ENCODE results near the gene GGTLC2. TPM values are rescaled to one million over a fixed set of nuclear protein-coding genes. Genes with fewer than 3 reads are reported as not detected.
"Not testable (repeated sequence)": the region's sequence is repeated elsewhere in the genome, so short reads cannot be mapped to it uniquely, and the experiment has no call there.

The GGTLC2 gene
- total RNA-seq, 1 donor from 2014 or later: not detected

GRCh38 chr22:22651593-22651992 is 7.2 kb downstream of the GGTLC2 start:
- not testable (repeated sequence) for H3K36me3 ChIP-seq (ENCODE audit: control insufficient read depth in 3 of 3, insufficient read depth in 3 of 3, low read length in 3 of 3); H3K27ac ChIP-seq (ENCODE audit: low read depth, low read length); H3K9ac ChIP-seq (ENCODE audit: low read depth in 1 of 3, low read length in 3 of 3); H3K4me3 ChIP-seq (ENCODE audit: low read length in 3 of 3); H3K9me3 ChIP-seq (ENCODE audit: control insufficient read depth in 3 of 3, low read length in 3 of 3); H3K4me1 ChIP-seq (ENCODE audit: control insufficient read depth in 3 of 3, insufficient read depth in 3 of 3, low read length in 3 of 3)
- H3K27me3 ChIP-seq (ENCODE audit: control insufficient read depth in 3 of 3, insufficient read depth in 3 of 3, low read length in 3 of 3): peaks cover 0 to 10% (median 5%) of the 10 kb centered on the region in 3 donors

GRCh38 chr22:22652102-22652501 is 7.7 kb downstream of the GGTLC2 start:
- not testable (repeated sequence) for H3K4me1 ChIP-seq (ENCODE audit: control insufficient read depth in 3 of 3, insufficient read depth in 3 of 3, low read length in 3 of 3); H3K9ac ChIP-seq (ENCODE audit: low read depth in 1 of 3, low read length in 3 of 3); H3K36me3 ChIP-seq (ENCODE audit: control insufficient read depth in 3 of 3, insufficient read depth in 3 of 3, low read length in 3 of 3); H3K9me3 ChIP-seq (ENCODE audit: control insufficient read depth in 3 of 3, low read length in 3 of 3); H3K27ac ChIP-seq (ENCODE audit: low read depth, low read length); H3K4me3 ChIP-seq (ENCODE audit: low read length in 3 of 3)
- peaks cover 0 to 10% (median 5%) of the 10 kb centered on the region in 3 donors for H3K27me3 ChIP-seq (ENCODE audit: control insufficient read depth in 3 of 3, insufficient read depth in 3 of 3, low read length in 3 of 3)

DNA sequence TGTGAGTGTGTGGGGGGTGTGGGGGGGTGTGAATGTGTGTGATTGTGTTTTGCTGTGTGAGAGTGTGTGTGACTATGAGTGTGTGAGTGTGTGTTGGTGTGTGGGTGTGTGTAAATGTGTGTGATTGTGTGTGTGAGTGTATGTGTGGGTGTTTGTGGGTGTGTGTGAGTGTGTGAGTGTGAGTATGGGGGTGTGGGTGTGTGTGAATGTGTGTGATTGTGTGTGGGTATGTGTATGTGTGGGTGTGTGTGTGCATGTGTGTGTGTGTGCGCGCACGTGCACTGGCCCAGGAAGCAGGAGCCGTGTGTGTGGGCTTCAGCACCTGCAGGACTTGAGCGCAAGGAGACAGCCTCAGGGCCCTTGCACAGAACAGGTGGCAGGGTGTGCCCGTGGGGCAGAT is 8.2 kb downstream of the GGTLC2 start:
- peaks cover 0 to 10% (median 5%) of the 10 kb centered on the region in 3 donors for H3K27me3 ChIP-seq (ENCODE audit: control insufficient read depth in 3 of 3, insufficient read depth in 3 of 3, low read length in 3 of 3)
- H3K9me3 ChIP-seq (ENCODE audit: control insufficient read depth in 3 of 3, low read length in 3 of 3); H3K4me3 ChIP-seq (ENCODE audit: low read length in 3 of 3): not testable (repeated sequence)

DNA sequence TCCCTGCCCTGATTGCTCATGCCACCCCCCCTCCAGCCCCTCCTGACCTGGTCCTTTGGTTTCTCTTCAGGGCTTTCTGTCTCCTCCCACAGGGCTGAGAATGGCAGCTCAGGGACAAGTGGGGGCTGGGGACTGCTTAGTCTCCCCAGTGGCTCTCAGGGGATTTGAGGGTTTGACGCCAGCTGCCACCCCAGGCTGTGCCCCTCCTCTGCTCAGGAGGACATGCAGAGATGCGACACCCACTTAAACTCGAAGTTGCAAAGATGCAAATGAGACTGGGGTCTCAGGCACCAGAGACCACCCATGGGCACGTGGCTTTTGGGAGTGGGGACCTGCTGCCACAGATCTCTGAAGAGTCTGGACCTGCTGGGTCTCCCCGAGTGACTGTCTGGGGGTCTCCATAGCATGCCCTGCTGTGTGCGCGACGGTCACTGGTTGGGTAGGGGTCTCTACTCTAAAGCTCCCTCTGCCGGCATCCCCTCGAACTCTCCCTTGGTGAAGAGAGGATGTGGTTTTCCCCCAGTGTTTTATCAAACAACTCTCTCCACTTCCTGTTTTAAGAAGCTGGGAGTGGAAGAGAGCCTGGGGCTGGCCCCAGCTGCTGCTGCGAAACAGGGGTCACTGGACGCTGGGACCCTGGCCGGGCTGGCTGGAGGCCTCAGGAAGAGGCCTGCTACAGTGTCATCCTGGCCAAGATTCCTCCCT is 9.4 kb downstream of the GGTLC2 start:
- not testable (repeated sequence) for H3K36me3 ChIP-seq (ENCODE audit: control insufficient read depth in 3 of 3, insufficient read depth in 3 of 3, low read length in 3 of 3); H3K9ac ChIP-seq (ENCODE audit: low read depth in 1 of 3, low read length in 3 of 3); H3K27ac ChIP-seq (ENCODE audit: low read depth, low read length); H3K4me3 ChIP-seq (ENCODE audit: low read length in 3 of 3); H3K9me3 ChIP-seq (ENCODE audit: control insufficient read depth in 3 of 3, low read length in 3 of 3); H3K4me1 ChIP-seq (ENCODE audit: control insufficient read depth in 3 of 3, insufficient read depth in 3 of 3, low read length in 3 of 3)
- peaks cover 3 to 10% (median 5%) of the 10 kb centered on the region in 3 donors for H3K27me3 ChIP-seq (ENCODE audit: control insufficient read depth in 3 of 3, insufficient read depth in 3 of 3, low read length in 3 of 3)

More for the DNA sequence above, 8.2 kb downstream of the GGTLC2 start:
- H3K27ac ChIP-seq (ENCODE audit: low read depth, low read length); H3K4me1 ChIP-seq (ENCODE audit: control insufficient read depth in 3 of 3, insufficient read depth in 3 of 3, low read length in 3 of 3); H3K36me3 ChIP-seq (ENCODE audit: control insufficient read depth in 3 of 3, insufficient read depth in 3 of 3, low read length in 3 of 3); H3K9ac ChIP-seq (ENCODE audit: low read depth in 1 of 3, low read length in 3 of 3): not testable (repeated sequence)

- H3K27ac ChIP-seq (ENCODE audit: low read depth, low read length): no peak overlapping the region
- no peak overlapping the region for H3K4me3 ChIP-seq (ENCODE audit: low read length in 3 of 3)
- no peak overlapping the region for H3K9ac ChIP-seq (ENCODE audit: low read depth in 1 of 3, low read length in 3 of 3)
- H3K4me1 ChIP-seq (ENCODE audit: control insufficient read depth in 3 of 3, insufficient read depth in 3 of 3, low read length in 3 of 3): no peaks in the 10 kb centered on the region
- no peaks in the 10 kb centered on the region for H3K36me3 ChIP-seq (ENCODE audit: control insufficient read depth in 3 of 3, insufficient read depth in 3 of 3, low read length in 3 of 3)
- no peaks in the 10 kb centered on the region for H3K9me3 ChIP-seq (ENCODE audit: control insufficient read depth in 3 of 3, low read length in 3 of 3)
- peaks cover 3 to 10% (median 5%) of the 10 kb centered on the region in 3 donors for H3K27me3 ChIP-seq (ENCODE audit: control insufficient read depth in 3 of 3, insufficient read depth in 3 of 3, low read length in 3 of 3)
Observed at GRCh38 chr22:22655452-22656290, 11.3 kb downstream of the GGTLC2 start.

DNA sequence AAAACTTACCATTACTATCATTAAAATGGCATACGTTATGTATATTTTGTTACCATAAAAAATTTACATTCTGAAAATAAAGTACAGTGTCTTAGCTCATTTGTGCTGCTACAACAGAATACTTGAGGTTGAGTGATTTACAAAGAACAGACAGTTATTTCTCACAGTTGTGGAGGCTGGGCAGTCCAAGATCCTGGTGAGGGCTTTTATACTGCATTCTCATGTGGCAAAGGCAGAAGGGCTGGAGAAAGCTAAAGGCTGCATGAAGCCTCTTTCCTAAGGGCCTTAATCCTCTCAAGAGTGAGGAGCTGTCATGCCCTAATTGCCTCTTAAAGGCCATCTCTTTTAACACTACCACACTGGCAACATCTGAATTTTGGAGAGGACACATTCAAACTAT is 13.3 kb downstream of the GGTLC2 start:
- Histone ChIP-seq H3K36me3 (ENCODE audit: control insufficient read depth in 3 of 3, insufficient read depth in 3 of 3, low read length in 3 of 3) (no peaks in the 10 kb centered on the region), H3K4me1 (ENCODE audit: control insufficient read depth in 3 of 3, insufficient read depth in 3 of 3, low read length in 3 of 3) (no peaks in the 10 kb centered on the region), H3K9me3 (ENCODE audit: control insufficient read depth in 3 of 3, low read length in 3 of 3) (no peaks in the 10 kb centered on the region), H3K27me3 (ENCODE audit: control insufficient read depth in 3 of 3, insufficient read depth in 3 of 3, low read length in 3 of 3) (peaks cover 3 to 10% (median 5%) of the 10 kb centered on the region in 3 donors), H3K9ac (ENCODE audit: low read depth in 1 of 3, low read length in 3 of 3) (no peak overlapping the region), H3K27ac (ENCODE audit: low read depth, low read length) (no peak overlapping the region), H3K4me3 (ENCODE audit: low read length in 3 of 3) (no peak overlapping the region)

DNA sequence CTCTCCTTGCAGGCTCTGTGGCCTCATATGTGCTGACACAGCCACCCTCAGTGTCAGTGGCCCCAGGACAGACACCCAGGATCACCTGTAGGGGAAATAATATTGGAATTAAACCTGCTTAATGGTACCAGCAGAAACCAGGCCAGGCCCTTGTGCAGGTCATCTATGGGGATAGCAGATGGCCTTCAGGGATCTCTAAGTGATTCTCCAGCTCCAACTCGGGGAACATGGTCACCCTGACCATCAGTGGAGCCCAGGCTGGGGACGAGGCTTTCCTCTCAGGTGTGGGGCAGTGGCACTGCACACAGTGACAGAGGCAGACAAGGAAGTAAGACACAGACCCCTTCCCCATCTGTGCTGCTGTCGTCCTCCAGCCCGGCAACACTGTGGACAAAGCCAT is 16.9 kb downstream of the GGTLC2 start:
- H3K27ac ChIP-seq (ENCODE audit: low read depth, low read length): no peak overlapping the region
- H3K27me3 ChIP-seq (ENCODE audit: control insufficient read depth in 3 of 3, insufficient read depth in 3 of 3, low read length in 3 of 3): peaks cover 3 to 10% (median 7%) of the 10 kb centered on the region in 3 donors
- no peaks in the 10 kb centered on the region for H3K4me1 ChIP-seq (ENCODE audit: control insufficient read depth in 3 of 3, insufficient read depth in 3 of 3, low read length in 3 of 3)
- H3K9me3 ChIP-seq (ENCODE audit: control insufficient read depth in 3 of 3, low read length in 3 of 3): no peaks in the 10 kb centered on the region
- H3K4me3 ChIP-seq (ENCODE audit: low read length in 3 of 3): no peak overlapping the region
- H3K9ac ChIP-seq (ENCODE audit: low read depth in 1 of 3, low read length in 3 of 3): no peak overlapping the region
- no peaks in the 10 kb centered on the region for H3K36me3 ChIP-seq (ENCODE audit: control insufficient read depth in 3 of 3, insufficient read depth in 3 of 3, low read length in 3 of 3)

DNA sequence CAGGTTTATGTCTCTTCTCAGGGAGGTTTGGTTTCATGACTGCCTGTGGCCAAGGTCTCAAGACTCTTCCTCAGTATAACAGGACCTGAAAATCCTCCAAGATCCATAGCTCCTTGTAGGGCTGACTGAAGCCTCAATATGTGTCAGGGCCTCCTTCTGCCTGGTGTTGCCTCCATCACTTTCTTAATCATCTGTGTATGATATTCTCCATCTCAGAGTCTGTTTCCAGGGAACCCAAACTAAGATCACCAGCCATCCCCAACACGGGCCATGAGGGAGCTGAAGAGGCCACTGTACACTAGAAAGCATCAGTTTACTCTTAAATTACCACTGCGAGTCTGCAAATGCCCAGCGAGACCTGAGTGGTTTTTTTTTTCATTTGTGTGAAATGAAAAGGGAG is 17.7 kb downstream of the GGTLC2 start:
- Histone ChIP-seq H3K9ac (ENCODE audit: low read depth in 1 of 3, low read length in 3 of 3) (no peak overlapping the region), H3K9me3 (ENCODE audit: control insufficient read depth in 3 of 3, low read length in 3 of 3) (no peaks in the 10 kb centered on the region), H3K4me1 (ENCODE audit: control insufficient read depth in 3 of 3, insufficient read depth in 3 of 3, low read length in 3 of 3) (no peaks in the 10 kb centered on the region), H3K27me3 (ENCODE audit: control insufficient read depth in 3 of 3, insufficient read depth in 3 of 3, low read length in 3 of 3) (peaks cover 0 to 7% (median 7%) of the 10 kb centered on the region in 3 donors), H3K27ac (ENCODE audit: low read depth, low read length) (no peak overlapping the region), H3K36me3 (ENCODE audit: control insufficient read depth in 3 of 3, insufficient read depth in 3 of 3, low read length in 3 of 3) (no peaks in the 10 kb centered on the region), H3K4me3 (ENCODE audit: low read length in 3 of 3) (no peak overlapping the region)

DNA sequence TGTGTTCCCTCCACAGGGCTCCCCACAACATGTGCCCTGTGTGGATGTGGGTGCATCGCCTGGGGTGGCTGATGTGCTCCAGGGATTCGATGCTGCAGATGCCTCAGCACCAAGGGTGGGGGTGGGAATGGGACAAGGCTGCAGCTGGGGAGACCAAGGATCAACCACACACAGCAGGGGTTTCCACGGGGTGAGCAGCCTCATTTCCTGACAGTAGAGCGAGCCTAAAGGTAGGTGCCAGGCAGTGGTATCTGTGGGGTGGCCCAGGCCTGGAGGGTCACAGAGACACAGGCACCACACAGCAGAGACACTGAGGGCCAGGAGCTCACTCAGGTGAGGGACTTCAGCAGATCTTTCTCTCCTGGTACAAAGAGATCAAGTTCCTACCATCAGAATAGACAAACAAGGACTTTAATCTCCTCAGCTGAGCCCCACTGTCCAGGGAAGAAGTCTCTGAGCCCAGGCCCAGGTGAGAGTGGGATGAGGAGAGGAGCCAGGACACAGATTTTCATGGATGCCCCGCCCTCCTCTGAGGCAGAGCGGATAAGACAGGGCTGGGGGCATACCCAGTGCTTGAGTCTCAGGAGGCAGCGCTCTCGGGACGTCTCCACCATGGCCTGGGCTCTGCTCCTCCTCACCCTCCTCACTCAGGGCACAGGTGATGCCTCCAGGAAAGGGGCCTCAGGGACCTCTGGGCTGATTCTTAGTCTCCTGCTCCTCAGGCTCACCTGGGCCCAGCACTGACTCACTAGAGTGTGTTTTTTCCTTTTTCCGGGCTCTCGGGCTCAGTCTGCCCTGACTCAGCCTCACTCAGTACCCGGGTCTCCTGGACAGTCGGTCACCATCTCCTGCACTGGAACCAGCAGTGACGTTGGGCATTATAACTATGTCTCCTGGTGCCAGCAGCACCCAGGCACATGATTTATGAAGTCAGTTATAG is 19.7 kb downstream of the GGTLC2 start:
- peaks cover 0 to 7% (median 4%) of the 10 kb centered on the region in 3 donors for H3K27me3 ChIP-seq (ENCODE audit: control insufficient read depth in 3 of 3, insufficient read depth in 3 of 3, low read length in 3 of 3)
- no peak overlapping the region for H3K9ac ChIP-seq (ENCODE audit: low read depth in 1 of 3, low read length in 3 of 3)
- H3K9me3 ChIP-seq (ENCODE audit: control insufficient read depth in 3 of 3, low read length in 3 of 3): no peaks in the 10 kb centered on the region
- H3K4me1 ChIP-seq (ENCODE audit: control insufficient read depth in 3 of 3, insufficient read depth in 3 of 3, low read length in 3 of 3): no peaks in the 10 kb centered on the region
- H3K36me3 ChIP-seq (ENCODE audit: control insufficient read depth in 3 of 3, insufficient read depth in 3 of 3, low read length in 3 of 3): no peaks in the 10 kb centered on the region
- no peak overlapping the region for H3K27ac ChIP-seq (ENCODE audit: low read depth, low read length)
- H3K4me3 ChIP-seq (ENCODE audit: low read length in 3 of 3): no peak overlapping the region

All from skeletal muscle tissue (tissue), 4 donors.